Common myeloid progenitor, CD34-positive (primary cell): ENCODE measurements around the gene ASGR2.

ENCODE experiments used
- CTCF ChIA-PET: fragments of 350-600 bp; sonication (Branson Sonifier 250); formaldehyde crosslinking; loops from one replicate; lab custom pipeline; 2021; ENCODE audit warnings: antibody characterized with exemption; lab: Charles Lee
- POLR2A ChIA-PET: fragments of 350-600 bp; sonication (Branson Sonifier 250); formaldehyde crosslinking; loops from one replicate; lab custom pipeline; 2021; ENCODE audit warnings: antibody characterized with exemption; lab: Charles Lee
- DNase-seq, 3 donors: peaks; one replicate each; pipeline versions ENCODE4 v3.0.0 to v3.0.0-alpha.2; 2013
- H3K27ac ChIP-seq, 2 experiments: 1 replicate in 1 of 2; 2 replicates in 1 of 2; pipeline ENCODE4 v1.7.0; 2013; ENCODE audit warnings: inconsistent platforms in 2 of 2, low read length in 2 of 2, mild to moderate bottlenecking in 2 of 2, low read depth in 1 of 2, moderate library complexity in 1 of 2; ENCODE audit not compliant: severe bottlenecking in 2 of 2, insufficient read depth in 1 of 2, poor library complexity in 1 of 2
- H3K27me3 ChIP-seq, 5 experiments: replicated peaks in 2 of 5; 1 replicate in 3 of 5; 2 replicates in 2 of 5; pipeline versions ENCODE4 v1.6.1 to v1.7.0; 2013; ENCODE audit warnings: low read length in 4 of 5, mild to moderate bottlenecking in 2 of 5, moderate library complexity in 2 of 5, inconsistent platforms in 1 of 5; ENCODE audit not compliant: insufficient read depth in 5 of 5, control insufficient read depth in 4 of 5
- H3K36me3 ChIP-seq, 4 experiments: 1 replicate in 2 of 4; 2 replicates in 2 of 4; pipeline versions ENCODE4 v1.6.1 to v1.7.0; 2013; ENCODE audit warnings: low read length in 3 of 4, control low read depth in 1 of 4, mild to moderate bottlenecking in 1 of 4; ENCODE audit not compliant: control insufficient read depth in 4 of 4, insufficient read depth in 4 of 4
- H3K4me1 ChIP-seq, 4 experiments: 1 replicate in 3 of 4; 2 replicates in 1 of 4; pipeline versions ENCODE4 v1.6.1 to v1.7.1; 2013; ENCODE audit warnings: low read length in 3 of 4, mild to moderate bottlenecking in 3 of 4, control low read depth in 1 of 4, inconsistent platforms in 1 of 4, moderate library complexity in 1 of 4; ENCODE audit not compliant: control insufficient read depth in 4 of 4, insufficient read depth in 4 of 4; ENCODE audit errors: control extremely low read depth in 1 of 4
- H3K4me3 ChIP-seq, 7 experiments: 1 replicate in 4 of 7; 2 replicates in 3 of 7; pipeline versions ENCODE4 v1.5.1 to v1.7.0; 2013; ENCODE audit warnings: mild to moderate bottlenecking in 7 of 7, low read length in 6 of 7, moderate library complexity in 6 of 7, inconsistent platforms in 2 of 7, low read depth in 2 of 7, control low read depth in 1 of 7; ENCODE audit not compliant: insufficient read depth in 4 of 7, control insufficient read depth in 1 of 7; ENCODE audit errors: extremely low read depth in 1 of 7
- H3K9me3 ChIP-seq, 5 experiments: 1 replicate in 4 of 5; 2 replicates in 1 of 5; pipeline versions ENCODE4 v1.6.1 to v1.7.1; 2013; ENCODE audit warnings: low read length in 4 of 5, mild to moderate bottlenecking in 2 of 5, inconsistent platforms in 1 of 5, low read depth in 1 of 5, moderate library complexity in 1 of 5; ENCODE audit not compliant: control insufficient read depth in 4 of 5, insufficient read depth in 2 of 5; ENCODE audit errors: control extremely low read depth in 1 of 5
- WGBS: methylation state at CpG from one replicate; pipeline ENCODE4 v1.1.5; 2013; ENCODE audit not compliant: insufficient coverage; 5-methylcytosine and 5-hydroxymethylcytosine counted together

ASGR2 gene

GRCh38 chr17:7058831-7059447 is 55.7 kb downstream of the ASGR2 start:
- POLR2A ChIA-PET = interaction anchor here (0.5 kb wide), 1 partner anchor 26 kb away, joined by 4 read pairs; no protein-coding TSS in a partner anchor
- CTCF ChIA-PET = interaction anchor here (1.0 to 19.4 kb wide), 3 partner anchors 13 to 77 kb away, joined by 3 to 374 read pairs (median 5); no protein-coding TSS in a partner anchor
- DNase-seq = no peak
- peaks cover 0 to 5% (median 0%) of the 10 kb centered on the region in 5 experiments for H3K27me3 ChIP-seq
- no peak overlapping the region for H3K4me3 ChIP-seq
- 94% methylated on average over 7 of the region's 7 CpGs for WGBS
- H3K36me3 ChIP-seq = no peaks in the 10 kb centered on the region
- no peak overlapping the region for H3K27ac ChIP-seq
- peaks cover 0 to 4% (median 3%) of the 10 kb centered on the region in 4 experiments for H3K4me1 ChIP-seq
- no peaks in the 10 kb centered on the region for H3K9me3 ChIP-seq

GRCh38 chr17:7056386-7056785 is 58.2 kb downstream of the ASGR2 start:
- H3K27ac ChIP-seq = no peak overlapping the region
- WGBS = 100% methylated on average over 1 of the region's 4 CpGs
- H3K27me3 ChIP-seq = peaks cover 0 to 9% (median 0%) of the 10 kb centered on the region in 5 experiments
- no peaks in the 10 kb centered on the region for H3K9me3 ChIP-seq
- POLR2A ChIA-PET = no interaction called here
- H3K36me3 ChIP-seq = no peaks in the 10 kb centered on the region
- no peak for DNase-seq
- CTCF ChIA-PET = interaction anchor here (0.9 to 19.4 kb wide), 3 partner anchors 11 to 122 kb away, joined by 6 to 374 read pairs (median 7); no protein-coding TSS in a partner anchor
- no peak overlapping the region for H3K4me3 ChIP-seq
- peaks cover 0 to 9% (median 3%) of the 10 kb centered on the region in 4 experiments for H3K4me1 ChIP-seq
